Astrocyte (in vitro differentiated cells and primary cell): ENCODE measurements around the gene PRB3. TPM values are rescaled to one million over a fixed set of nuclear protein-coding genes. Genes with fewer than 3 reads are reported as not detected.

ENCODE experiments used
- total RNA-seq: library from RNA; stranded (reverse); gene quantifications from 2 replicates; pipeline ENCODE4 v1.2.1, GENCODE V29; 2021

Gene PRB3
- total RNA-seq, 1 donor from 2014 or later, result not detected

Other genes starting within 250 kb of the PRB3 start
- 2.2 and 3.1 TPM in 2 replicates for gene TAS2R19, start 247.1 kb downstream of the PRB3 start, total RNA-seq
- gene TAS2R31, start 238.3 kb downstream of the PRB3 start, total RNA-seq, result 2.2 TPM in 2 replicates
- 0.57 and 0.96 TPM in 2 replicates for gene TAS2R46, start 207.4 kb downstream of the PRB3 start, total RNA-seq
- 0.52 and 0.58 TPM in 2 replicates for gene TAS2R43, start 177.4 kb downstream of the PRB3 start, total RNA-seq
- 1.3 and 1.7 TPM in 2 replicates for gene TAS2R30, start 135.1 kb downstream of the PRB3 start, total RNA-seq
- 16.3 and 16.6 TPM in 2 replicates for gene SMIM10L1, start 98.5 kb downstream of the PRB3 start, total RNA-seq
- gene TAS2R42, start 82.8 kb downstream of the PRB3 start, total RNA-seq, result not detected in 2 replicates
- gene PRB4, start 40.7 kb upstream of the PRB3 start, total RNA-seq, result not detected in 2 replicates
- gene PRB2, start 125.9 kb upstream of the PRB3 start, total RNA-seq, result not detected in 2 replicates